SK-N-SH treated with all-trans-retinoic acid at 6 μM for 48 hours (cell line): ENCODE results near the gene GRIA4.

Experiments used
- CSDC2 ChIP-seq: fragments of 250-450 bp; sonication (Bioruptor Pico); IDR thresholded peaks from 2 replicates; pipeline ENCODE4 v1.5.0; 2020; ENCODE audit warnings: mild to moderate bottlenecking, moderate library complexity
- ESRRG ChIP-seq: fragments of 250-450 bp; sonication (Bioruptor Pico); IDR thresholded peaks from 2 replicates; pipeline ENCODE4 v1.6.1; 2021; ENCODE audit warnings: mild to moderate bottlenecking
- ISL1 ChIP-seq: fragments of 250-450 bp; sonication (Bioruptor Pico); IDR thresholded peaks from 2 replicates; pipeline ENCODE4 v2.1.2; 2022; ENCODE audit warnings: mild to moderate bottlenecking, moderate library complexity
- OSR1 ChIP-seq: fragments of 250-450 bp; sonication (Bioruptor Pico); IDR thresholded peaks from 2 replicates; pipeline ENCODE4 v1.8.0; 2022; ENCODE audit warnings: moderate library complexity, mild to moderate bottlenecking, inconsistent platforms
- TOX ChIP-seq: fragments of 250-450 bp; sonication (Bioruptor Pico); IDR thresholded peaks from 2 replicates; pipeline ENCODE4 v1.8.0; 2021; ENCODE audit warnings: mild to moderate bottlenecking, moderate library complexity, borderline replicate concordance
- ZFP3 ChIP-seq: fragments of 250-450 bp; sonication (Bioruptor Pico); IDR thresholded peaks from 2 replicates; pipeline ENCODE4 v1.5.0; 2020; ENCODE audit warnings: mild to moderate bottlenecking, moderate library complexity
- ZFP30 ChIP-seq: fragments of 450-650 bp; formaldehyde crosslinking; IDR thresholded peaks from 2 replicates; pipeline ENCODE4 v1.5.0; 2022; ENCODE audit warnings: mild to moderate bottlenecking, moderate library complexity
- ZNF565 ChIP-seq: fragments of 450-650 bp; formaldehyde crosslinking; conservative IDR thresholded peaks from 2 replicates; pipeline ENCODE4 v1.5.0; 2020; ENCODE audit warnings: low read depth, mild to moderate bottlenecking, moderate library complexity
- ZNF8 ChIP-seq: fragments of 450-650 bp; formaldehyde crosslinking; IDR thresholded peaks from 2 replicates; pipeline ENCODE4 v1.5.0; 2020; ENCODE audit warnings: mild to moderate bottlenecking, moderate library complexity
- TF ChIP-seq, protein P1 (sequence below): fragments of 250-450 bp; sonication (Bioruptor Pico); IDR thresholded peaks from 2 replicates; pipeline ENCODE4 v1.8.0; 2020; ENCODE audit warnings: mild to moderate bottlenecking, moderate library complexity, borderline replicate concordance
- TF ChIP-seq, protein P2 (sequence below): fragments of 250-450 bp; sonication (Bioruptor Pico); IDR thresholded peaks from 2 replicates; pipeline ENCODE4 v1.8.0; 2021; ENCODE audit warnings: low read depth, mild to moderate bottlenecking, moderate library complexity, borderline replicate concordance
- TF ChIP-seq, protein P3 (sequence below): fragments of 250-450 bp; sonication (Bioruptor Pico); IDR thresholded peaks from 2 replicates; pipeline ENCODE4 v1.5.1; 2021; ENCODE audit warnings: mild to moderate bottlenecking, moderate library complexity

DNA sequence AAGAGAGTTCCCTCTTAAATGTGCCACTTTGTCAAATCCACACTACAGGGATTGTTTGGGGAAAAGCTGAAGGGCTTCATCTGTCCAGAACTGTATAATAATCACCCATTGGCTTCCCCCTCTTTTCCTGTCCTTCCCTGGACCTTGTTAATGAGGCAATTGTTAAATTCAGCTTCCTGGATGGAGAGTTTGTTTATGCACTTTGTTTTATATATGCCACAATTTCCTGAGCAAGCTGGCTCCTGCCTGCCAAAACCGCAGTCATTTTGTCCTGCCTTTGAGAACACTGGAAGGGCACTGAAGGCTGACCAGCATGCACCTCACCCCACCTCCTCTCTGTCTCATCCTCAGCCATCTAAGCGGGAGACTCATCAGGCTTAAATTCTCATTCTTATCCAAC, 325.9 kb downstream of the GRIA4 start:
- TF ChIP-seq ZNF565 (CRISPR knock-in tag) (no peak), ESRRG (CRISPR knock-in tag) (no peak), ZNF8 (CRISPR knock-in tag) (no peak), CSDC2 (CRISPR knock-in tag) (no peak), ZFP30 (CRISPR knock-in tag) (no peak), TOX (CRISPR knock-in tag) (no peak), ISL1 (CRISPR knock-in tag) (no peak), OSR1 (CRISPR knock-in tag) (no peak), ZFP3 (CRISPR knock-in tag) (no peak)
- TF ChIP-seq, protein P1, sequence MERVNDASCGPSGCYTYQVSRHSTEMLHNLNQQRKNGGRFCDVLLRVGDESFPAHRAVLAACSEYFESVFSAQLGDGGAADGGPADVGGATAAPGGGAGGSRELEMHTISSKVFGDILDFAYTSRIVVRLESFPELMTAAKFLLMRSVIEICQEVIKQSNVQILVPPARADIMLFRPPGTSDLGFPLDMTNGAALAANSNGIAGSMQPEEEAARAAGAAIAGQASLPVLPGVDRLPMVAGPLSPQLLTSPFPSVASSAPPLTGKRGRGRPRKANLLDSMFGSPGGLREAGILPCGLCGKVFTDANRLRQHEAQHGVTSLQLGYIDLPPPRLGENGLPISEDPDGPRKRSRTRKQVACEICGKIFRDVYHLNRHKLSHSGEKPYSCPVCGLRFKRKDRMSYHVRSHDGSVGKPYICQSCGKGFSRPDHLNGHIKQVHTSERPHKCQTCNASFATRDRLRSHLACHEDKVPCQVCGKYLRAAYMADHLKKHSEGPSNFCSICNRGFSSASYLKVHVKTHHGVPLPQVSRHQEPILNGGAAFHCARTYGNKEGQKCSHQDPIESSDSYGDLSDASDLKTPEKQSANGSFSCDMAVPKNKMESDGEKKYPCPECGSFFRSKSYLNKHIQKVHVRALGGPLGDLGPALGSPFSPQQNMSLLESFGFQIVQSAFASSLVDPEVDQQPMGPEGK: no peak
- TF ChIP-seq, protein P2, sequence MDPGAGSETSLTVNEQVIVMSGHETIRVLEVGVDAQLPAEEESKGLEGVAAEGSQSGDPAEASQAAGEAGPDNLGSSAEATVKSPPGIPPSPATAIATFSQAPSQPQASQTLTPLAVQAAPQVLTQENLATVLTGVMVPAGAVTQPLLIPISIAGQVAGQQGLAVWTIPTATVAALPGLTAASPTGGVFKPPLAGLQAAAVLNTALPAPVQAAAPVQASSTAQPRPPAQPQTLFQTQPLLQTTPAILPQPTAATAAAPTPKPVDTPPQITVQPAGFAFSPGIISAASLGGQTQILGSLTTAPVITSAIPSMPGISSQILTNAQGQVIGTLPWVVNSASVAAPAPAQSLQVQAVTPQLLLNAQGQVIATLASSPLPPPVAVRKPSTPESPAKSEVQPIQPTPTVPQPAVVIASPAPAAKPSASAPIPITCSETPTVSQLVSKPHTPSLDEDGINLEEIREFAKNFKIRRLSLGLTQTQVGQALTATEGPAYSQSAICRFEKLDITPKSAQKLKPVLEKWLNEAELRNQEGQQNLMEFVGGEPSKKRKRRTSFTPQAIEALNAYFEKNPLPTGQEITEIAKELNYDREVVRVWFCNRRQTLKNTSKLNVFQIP (CRISPR knock-in tag): no peak
- TF ChIP-seq, protein P3, sequence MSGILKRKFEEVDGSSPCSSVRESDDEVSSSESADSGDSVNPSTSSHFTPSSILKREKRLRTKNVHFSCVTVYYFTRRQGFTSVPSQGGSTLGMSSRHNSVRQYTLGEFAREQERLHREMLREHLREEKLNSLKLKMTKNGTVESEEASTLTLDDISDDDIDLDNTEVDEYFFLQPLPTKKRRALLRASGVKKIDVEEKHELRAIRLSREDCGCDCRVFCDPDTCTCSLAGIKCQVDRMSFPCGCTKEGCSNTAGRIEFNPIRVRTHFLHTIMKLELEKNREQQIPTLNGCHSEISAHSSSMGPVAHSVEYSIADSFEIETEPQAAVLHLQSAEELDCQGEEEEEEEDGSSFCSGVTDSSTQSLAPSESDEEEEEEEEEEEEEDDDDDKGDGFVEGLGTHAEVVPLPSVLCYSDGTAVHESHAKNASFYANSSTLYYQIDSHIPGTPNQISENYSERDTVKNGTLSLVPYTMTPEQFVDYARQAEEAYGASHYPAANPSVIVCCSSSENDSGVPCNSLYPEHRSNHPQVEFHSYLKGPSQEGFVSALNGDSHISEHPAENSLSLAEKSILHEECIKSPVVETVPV: no peak
